NT2/D1 (cell line): Measurements from ENCODE around the gene NXPE3.
"Not testable (repeated sequence)": the region's sequence is repeated elsewhere in the genome, so short reads cannot be mapped to it uniquely, and the experiment has no call there.

Experiments used
- SUZ12 ChIP-seq: IDR thresholded peaks from 2 replicates; pipeline ENCODE4 v1.6.1; 2011; ENCODE audit not compliant: insufficient read length, insufficient read depth; ENCODE audit errors: extremely low read depth
- YY1 ChIP-seq: IDR thresholded peaks from 2 replicates; pipeline ENCODE4 v1.6.1; 2011; ENCODE audit not compliant: insufficient read length, insufficient read depth
- ZNF274 ChIP-seq: IDR thresholded peaks from 2 replicates; pipeline ENCODE4 v1.6.1; 2011; ENCODE audit warnings: mild to moderate bottlenecking, low read depth, low read length

DNA sequence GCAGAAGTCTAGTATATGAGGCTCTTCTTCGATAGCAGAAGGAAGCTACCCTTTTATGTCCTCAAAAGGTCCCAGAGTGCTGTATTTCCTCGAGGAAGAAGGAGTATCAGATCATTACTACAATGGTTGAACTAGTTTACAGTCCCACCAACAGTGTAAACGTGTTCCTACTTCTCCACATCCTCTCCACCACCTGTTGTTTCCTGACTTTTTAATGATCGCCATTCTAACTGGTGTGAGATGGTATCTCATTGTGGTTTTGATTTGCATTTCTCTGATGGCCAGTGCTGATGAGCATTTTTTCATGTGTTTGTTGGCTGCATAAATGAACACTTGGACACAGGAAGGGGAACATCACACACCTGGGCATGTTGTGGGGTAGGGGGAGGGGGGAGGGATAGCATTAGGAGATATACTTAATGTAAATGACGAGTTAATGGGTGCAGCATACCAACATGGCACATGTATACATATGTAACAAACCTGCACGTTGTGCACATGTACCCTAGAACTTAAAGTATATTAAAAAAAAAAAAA, 1.2 kb upstream of the NXPE3 start:
- TF ChIP-seq ZNF274, SUZ12, YY1: not testable (repeated sequence)
